Psoas muscle (tissue), 8 donors: Measurements from ENCODE around the gene TCF12. TPM values are rescaled to one million over a fixed set of nuclear protein-coding genes. Genes with fewer than 3 reads are reported as not detected.

Source experiments
- ATAC-seq, 4 donors: fragments of 200-7000 bp; cut with Tn5 transposase; one replicate each; pipeline ENCODE4 v1.9.1; 2020; ENCODE audit warnings: moderate library complexity in 3 of 4, mild to moderate bottlenecking in 2 of 4
- DNase-seq, 2 donors: peaks; one replicate each; pipeline ENCODE4 v3.0.0-alpha.2; 2020
- H3K27ac ChIP-seq: fragments of 200-600 bp; one replicate; pipeline ENCODE4 v1.8.0; 2022
- H3K27me3 ChIP-seq, 3 donors: fragments of 200-600 bp in 1 of 3; one replicate each; pipeline versions ENCODE4 v1.6.1 to v1.8.0; 2013 to 2022; ENCODE audit warnings: low read length in 2 of 3, mild to moderate bottlenecking in 2 of 3, moderate library complexity in 1 of 3; ENCODE audit not compliant: insufficient read depth in 3 of 3
- H3K36me3 ChIP-seq, 2 donors: fragments of 200-600 bp in 1 of 2; one replicate each; pipeline versions ENCODE4 v1.6.1 to v1.8.0; 2013 to 2022; ENCODE audit warnings: low read depth in 1 of 2, mild to moderate bottlenecking in 1 of 2, moderate library complexity in 1 of 2; ENCODE audit not compliant: insufficient read depth in 1 of 2
- H3K4me1 ChIP-seq: fragments of 200-600 bp; one replicate; pipeline ENCODE4 v1.8.0; 2022
- H3K4me3 ChIP-seq: fragments of 200-600 bp; one replicate; pipeline ENCODE4 v1.8.0; 2022; ENCODE audit warnings: mild to moderate bottlenecking
- H3K9me3 ChIP-seq: fragments of 200-600 bp; one replicate; pipeline ENCODE4 v1.8.0; 2022
- WGBS, 3 donors: extraction: QIAGEN DNeasy Blood & Tissue Kit; methylation state at CpG; one replicate each; pipeline versions ENCODE4 v1.1.6 to v1.1.7; 2013; 5-methylcytosine and 5-hydroxymethylcytosine counted together
- intact Hi-C, 2 donors: fragments of 100-400 bp; cut with DNase I; formaldehyde crosslinking; loops; one replicate each; pipeline versions ENCODE4 v1.11.0 to v1.14.2; 2022
- polyA plus RNA-seq, 3 donors: library from polyadenylated mRNA; stranded (reverse); fragments of 200-250 nt; gene quantifications; one replicate each; pipeline ENCODE4 v1.2.3, GENCODE V29; 2013
- total RNA-seq, 4 donors: library from RNA; stranded (reverse); fragmentation: NEBNext Ultra II Directional in 2 of 4; extraction: Animal tissue kit (Norgen Biotek cat#: 25700) in 2 of 4; gene quantifications; one replicate each; pipeline versions ENCODE4 v1.2.1 to v1.2.4, GENCODE V29; 2021 to 2023
- TF ChIP-seq, protein P1 (sequence below): fragments of 200-600 bp; IDR thresholded peaks from one replicate; pipeline ENCODE4 v1.8.0; 2022; ENCODE audit warnings: antibody characterized with exemption
- donor health status: healthy with polysubstance abuse.
- donor health status: DM: no; HTN: no; CAD: no; lungs with moderate emphysema.
- donor health status: Bipolar disorder and iron deficiency.
- donor health status: healthy.
- donor health status: DM: yes; HTN: yes; CAD: no.
- donor health status: DM: no; HTN: no; CAD: no.
- donor health status: DM: no; HTN: no; CAD: no.
- donor health status: DM: yes; HTN: yes; CAD: no.

The TCF12 gene
- total and polyA plus RNA-seq, 7 donors: 10.5 to 53.1 (median 30.5) TPM

- DNase-seq (no peak), ATAC-seq (no peak)
- no peaks in the 10 kb centered on the region for H3K27me3 ChIP-seq
- peaks cover 12% of the 10 kb centered on the region for H3K4me1 ChIP-seq
- H3K27ac ChIP-seq: peak overlapping the region; percentile 90
- peak overlapping the region; percentile 93 for H3K4me3 ChIP-seq
- TF ChIP-seq, protein P1, sequence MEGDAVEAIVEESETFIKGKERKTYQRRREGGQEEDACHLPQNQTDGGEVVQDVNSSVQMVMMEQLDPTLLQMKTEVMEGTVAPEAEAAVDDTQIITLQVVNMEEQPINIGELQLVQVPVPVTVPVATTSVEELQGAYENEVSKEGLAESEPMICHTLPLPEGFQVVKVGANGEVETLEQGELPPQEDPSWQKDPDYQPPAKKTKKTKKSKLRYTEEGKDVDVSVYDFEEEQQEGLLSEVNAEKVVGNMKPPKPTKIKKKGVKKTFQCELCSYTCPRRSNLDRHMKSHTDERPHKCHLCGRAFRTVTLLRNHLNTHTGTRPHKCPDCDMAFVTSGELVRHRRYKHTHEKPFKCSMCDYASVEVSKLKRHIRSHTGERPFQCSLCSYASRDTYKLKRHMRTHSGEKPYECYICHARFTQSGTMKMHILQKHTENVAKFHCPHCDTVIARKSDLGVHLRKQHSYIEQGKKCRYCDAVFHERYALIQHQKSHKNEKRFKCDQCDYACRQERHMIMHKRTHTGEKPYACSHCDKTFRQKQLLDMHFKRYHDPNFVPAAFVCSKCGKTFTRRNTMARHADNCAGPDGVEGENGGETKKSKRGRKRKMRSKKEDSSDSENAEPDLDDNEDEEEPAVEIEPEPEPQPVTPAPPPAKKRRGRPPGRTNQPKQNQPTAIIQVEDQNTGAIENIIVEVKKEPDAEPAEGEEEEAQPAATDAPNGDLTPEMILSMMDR: no peak
- peaks cover 0 to 14% of the 10 kb centered on the region in 2 donors for H3K36me3 ChIP-seq
- intact Hi-C loops: loop anchor here (5.0 to 10.0 kb wide), 4 partner anchors 218 to 388 kb away; no protein-coding TSS in a partner anchor
- 95 to 98% (median 96%) methylated on average over 8 of the region's 8 CpGs for WGBS, 3 donors
- no peaks in the 10 kb centered on the region for H3K9me3 ChIP-seq
Measured at GRCh38 chr15:56916825-56917477, 1.5 kb upstream of the TCF12 start.

GRCh38 chr15:56917652-56918045, 795 bp upstream of the TCF12 start:
- peaks cover 19% of the 10 kb centered on the region for H3K4me1 ChIP-seq
- peak overlapping the region; percentile 90 for H3K27ac ChIP-seq
- H3K9me3 ChIP-seq: no peaks in the 10 kb centered on the region
- intact Hi-C loops: loop anchor here (1.0 to 10.0 kb wide), 6 partner anchors 28 to 387 kb away; no protein-coding TSS in a partner anchor
- TF ChIP-seq, protein P1: no peak
- peak in 2 of 4 donors; percentile 3 to 12 for ATAC-seq
- peak in 1 of 2 donors; percentile 50 for DNase-seq
- peak overlapping the region; percentile 93 for H3K4me3 ChIP-seq
- H3K36me3 ChIP-seq: peaks cover 0 to 18% of the 10 kb centered on the region in 2 donors
- H3K27me3 ChIP-seq: no peaks in the 10 kb centered on the region
- WGBS, 3 donors: 5 to 17% (median 8%) methylated on average over 9 of the region's 9 CpGs

GRCh38 chr15:56919031-56919608, 676 bp downstream of the TCF12 start:
- ATAC-seq: peak; percentile 57 to 65 (median 64)
- intact Hi-C loops: loop anchor here (5.0 to 10.0 kb wide), 4 partner anchors 216 to 386 kb away; no protein-coding TSS in a partner anchor

DNA sequence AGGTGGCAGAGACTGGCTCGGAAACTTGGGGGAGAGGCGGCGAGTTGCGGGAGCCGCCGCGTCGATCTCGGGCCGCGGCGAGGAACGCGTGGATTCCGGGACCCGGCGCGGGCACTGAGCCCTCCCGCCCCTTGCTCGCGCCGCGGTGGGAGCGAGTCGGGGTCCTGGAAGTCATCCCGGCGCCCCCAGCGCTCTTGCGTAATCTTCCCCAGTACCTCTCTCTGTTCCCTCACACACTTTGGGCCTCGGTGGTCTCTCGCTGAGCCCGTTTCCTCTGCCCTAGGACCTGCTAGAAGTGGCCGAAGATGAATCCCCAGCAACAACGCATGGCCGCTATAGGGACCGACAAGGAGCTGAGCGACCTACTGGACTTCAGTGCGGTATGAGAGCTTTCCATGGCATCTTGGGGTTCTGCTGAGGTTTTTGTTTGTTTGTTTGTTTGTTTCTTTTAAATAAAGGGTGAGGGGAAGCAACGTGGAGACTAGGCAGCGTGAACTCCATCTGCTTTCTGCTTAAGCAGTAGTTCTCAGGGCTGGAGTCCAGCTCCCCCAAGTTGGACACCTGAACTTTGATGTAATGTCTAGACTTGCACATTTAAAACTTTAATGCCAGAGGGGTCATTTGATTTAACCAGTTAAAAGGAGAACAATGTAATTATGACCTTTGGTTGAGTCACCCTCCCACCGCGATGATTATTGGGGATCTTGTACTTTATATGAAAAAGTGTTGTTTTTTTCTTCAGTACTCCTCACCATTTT, 1.3 kb downstream of the TCF12 start:
- peak in 2 of 4 donors; percentile 2 to 7 for ATAC-seq

More at GRCh38 chr15:56919031-56919608, 676 bp downstream of the TCF12 start:
- peaks cover 0 to 18% of the 10 kb centered on the region in 2 donors for H3K36me3 ChIP-seq
- DNase-seq: peak; percentile 71 to 81
- H3K4me3 ChIP-seq: peak overlapping the region; percentile 93
- H3K9me3 ChIP-seq: no peaks in the 10 kb centered on the region
- no peaks in the 10 kb centered on the region for H3K27me3 ChIP-seq
- peak overlapping the region; percentile 90 for H3K27ac ChIP-seq
- 0 to 1% (median 0%) methylated on average over 54 to 81 of the region's 81 CpGs for WGBS, 3 donors
- H3K4me1 ChIP-seq: peaks cover 32% of the 10 kb centered on the region
- TF ChIP-seq, protein P1: no peak

More for the DNA sequence above, 1.3 kb downstream of the TCF12 start:
- 1 to 3% (median 2%) methylated on average over 16 to 42 of the region's 42 CpGs for WGBS, 3 donors
- peaks cover 0 to 18% of the 10 kb centered on the region in 2 donors for H3K36me3 ChIP-seq
- intact Hi-C loops: loop anchor here (5.0 to 10.0 kb wide), 6 partner anchors 65 to 385 kb away; no protein-coding TSS in a partner anchor
- TF ChIP-seq, protein P1: no peak
- peak overlapping the region; percentile 93 for H3K4me3 ChIP-seq
- peaks cover 36% of the 10 kb centered on the region for H3K4me1 ChIP-seq
- no peaks in the 10 kb centered on the region for H3K9me3 ChIP-seq
- peak overlapping the region; percentile 90 for H3K27ac ChIP-seq
- no peaks in the 10 kb centered on the region for H3K27me3 ChIP-seq
- DNase-seq: peak; percentile 51 to 69
